Body of pancreas (tissue), 4 donors: ENCODE data around the gene SURF1.

Source experiments
- CTCF ChIP-seq, 7 experiments: fragments of 450-650 bp in 4 of 7; fragments of 200-600 bp in 3 of 7; sonication (generic) in 3 of 7; IDR thresholded peaks; one replicate each; pipeline ENCODE4 v1.5.1; 2016 to 2019; ENCODE audit warnings: antibody characterized with exemption in 7 of 7
- POLR2A ChIP-seq, 3 donors: fragments of 450-650 bp; IDR thresholded peaks; one replicate each; pipeline ENCODE4 v1.6.1; 2016; ENCODE audit warnings: antibody characterized with exemption in 3 of 3, mild to moderate bottlenecking in 2 of 3

- TF ChIP-seq CTCF (IDR thresholded peaks at IDR 0.05) (no peak), POLR2A (IDR thresholded peaks at IDR 0.05) (no peak)
Observed at GRCh38 chr9:133369422-133369821, 13.1 kb upstream of the SURF1 start.
